NCI-H2171 treated with DMSO at 0.1 percent for 48 hours (cell line): ENCODE results near the gene PPARA.

Experiments used
- DNase-seq: peaks from one replicate; lab custom pipeline; 2025; lab: John Stamatoyannopoulos, UW

The PPARA gene

GRCh38 chr22:46276563-46276962 lies 126.2 kb downstream of the PPARA start:
- DNase-seq = no peak

GRCh38 chr22:46278656-46279645 lies 128.6 kb downstream of the PPARA start:
- DNase-seq = no peak

GRCh38 chr22:46280063-46280817 lies 129.9 kb downstream of the PPARA start:
- no peak for DNase-seq

- DNase-seq = no peak
These were observed 130.8 kb downstream of the PPARA start for GRCh38 chr22:46280999-46281623.

GRCh38 chr22:46281866-46282678 lies 131.7 kb downstream of the PPARA start:
- no peak for DNase-seq

- no peak for DNase-seq
These were observed 135.7 kb downstream of the PPARA start for GRCh38 chr22:46286006-46286405.

GRCh38 chr22:46286941-46287872 lies 136.9 kb downstream of the PPARA start:
- no peak for DNase-seq

- no peak for DNase-seq
These were observed 137.8 kb downstream of the PPARA start for GRCh38 chr22:46287873-46288751.

- no peak for DNase-seq
These were observed 138.5 kb downstream of the PPARA start for GRCh38 chr22:46288846-46289243.

GRCh38 chr22:46289244-46289891 lies 139.0 kb downstream of the PPARA start:
- DNase-seq = no peak

- no peak for DNase-seq
These were observed 140.0 kb downstream of the PPARA start for GRCh38 chr22:46290121-46290842.

GRCh38 chr22:46290843-46291785 lies 140.8 kb downstream of the PPARA start:
- DNase-seq = no peak

GRCh38 chr22:46292173-46292572 lies 141.8 kb downstream of the PPARA start:
- no peak for DNase-seq

GRCh38 chr22:46292732-46293131 lies 142.4 kb downstream of the PPARA start:
- DNase-seq = no peak
